Putamen (tissue), 1 donor: Measurements from ENCODE around the gene KCNH4.
A peak's percentile ranks its signal among the peaks of the same experiment; 100 is the strongest.
"Not testable (repeated sequence)": the region's sequence is repeated elsewhere in the genome, so short reads cannot be mapped to it uniquely, and the experiment has no call there.

Source experiments
- DNase-seq: peaks from one replicate; pipeline ENCODE4 v3.0.0-alpha.2; 2016; ENCODE audit warnings: low spot score

Gene KCNH4

GRCh38 chr17:42180922-42181850 is at the start of gene KCNH4:
Gene KCNH4, minus strand, starts transcription at chr17:42181142. Its CDS starts 197 bp downstream, at chr17:42180945.
- DNase-seq: peak; percentile 87

GRCh38 chr17:42230225-42230624 is 49.3 kb upstream of the KCNH4 start:
- no peak for DNase-seq

- DNase-seq: no peak
Observed at GRCh38 chr17:42227849-42228700, 47.1 kb upstream of the KCNH4 start.

- DNase-seq: no peak
Observed at GRCh38 chr17:42225646-42226045, 44.7 kb upstream of the KCNH4 start.

GRCh38 chr17:42224651-42225050 is 43.7 kb upstream of the KCNH4 start:
- no peak for DNase-seq

- peak; percentile 19 for DNase-seq
Observed at GRCh38 chr17:42221886-42222745, 41.2 kb upstream of the KCNH4 start.

- DNase-seq: not testable (repeated sequence)
Observed at GRCh38 chr17:42219280-42219679, 38.3 kb upstream of the KCNH4 start.

GRCh38 chr17:42214156-42214555 is 33.2 kb upstream of the KCNH4 start:
- DNase-seq: no peak

- no peak for DNase-seq
Observed at GRCh38 chr17:42212382-42212781, 31.4 kb upstream of the KCNH4 start.

- DNase-seq: peak; percentile 78
Observed at GRCh38 chr17:42211921-42212341, 31.0 kb upstream of the KCNH4 start.

- no peak for DNase-seq
Observed at GRCh38 chr17:42210046-42210445, 29.1 kb upstream of the KCNH4 start.

- DNase-seq: not testable (repeated sequence)
Observed at GRCh38 chr17:42206153-42206612, 25.2 kb upstream of the KCNH4 start.

GRCh38 chr17:42203354-42203753 is 22.4 kb upstream of the KCNH4 start:
- DNase-seq: no peak

GRCh38 chr17:42202696-42203095 is 21.8 kb upstream of the KCNH4 start:
- no peak for DNase-seq

- no peak for DNase-seq
Observed at GRCh38 chr17:42202159-42202558, 21.2 kb upstream of the KCNH4 start.

GRCh38 chr17:42201458-42201772 is 20.5 kb upstream of the KCNH4 start:
- no peak for DNase-seq

- DNase-seq: no peak
Observed at GRCh38 chr17:42200706-42201457, 19.9 kb upstream of the KCNH4 start.

- no peak for DNase-seq
Observed at GRCh38 chr17:42199416-42200011, 18.6 kb upstream of the KCNH4 start.

- no peak for DNase-seq
Observed at GRCh38 chr17:42198897-42199296, 18.0 kb upstream of the KCNH4 start.

- DNase-seq: no peak
Observed at GRCh38 chr17:42197564-42198156, 16.7 kb upstream of the KCNH4 start.
